ENCODE measurements around the gene GABBR1.

The GABBR1 gene

DNA sequence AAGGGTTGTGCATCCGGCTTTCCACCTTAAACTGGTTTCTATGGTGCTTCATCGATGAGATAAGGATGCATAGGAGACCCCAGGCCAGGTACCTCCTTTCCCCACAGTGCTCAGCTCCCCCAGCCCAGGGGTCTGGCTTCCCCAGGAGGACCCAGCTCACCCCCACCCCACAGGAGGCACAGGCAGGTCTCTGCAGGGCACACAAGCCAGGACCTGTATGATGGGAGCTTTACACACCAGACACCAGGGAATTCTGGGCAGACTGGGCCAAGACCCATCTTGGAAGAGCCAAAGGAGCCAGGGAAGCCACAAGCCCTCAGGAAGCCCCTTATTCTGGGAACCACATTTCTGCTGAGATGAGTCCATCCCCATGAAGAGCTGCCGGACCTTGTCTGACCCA, 103.0 kb downstream of the GABBR1 start:
- H3K36me3 Mint-ChIP-seq (ENCODE audit: low read depth), result no peaks in the 10 kb centered on the region
- no peak overlapping the region for H3K27ac Mint-ChIP-seq
- TF ChIP-seq CTCF (IDR thresholded peaks at IDR 0.05; ENCODE audit: unreplicated experiment in 3 of 3), result no peak
- no peaks in the 10 kb centered on the region for H3K9me3 Mint-ChIP-seq
- H3K27me3 Mint-ChIP-seq (ENCODE audit: low read depth), result peaks cover 14% of the 10 kb centered on the region
- no peaks in the 10 kb centered on the region for H3K4me1 Mint-ChIP-seq
- no peak overlapping the region for H3K4me3 Mint-ChIP-seq

- Mint-ChIP-seq H3K4me1 (no peaks in the 10 kb centered on the region), H3K36me3 (ENCODE audit: low read depth) (no peaks in the 10 kb centered on the region), H3K27me3 (ENCODE audit: low read depth) (peaks cover 8% of the 10 kb centered on the region), H3K9me3 (no peaks in the 10 kb centered on the region), H3K4me3 (no peak overlapping the region), H3K27ac (no peak overlapping the region)
- no peak for TF ChIP-seq CTCF (IDR thresholded peaks at IDR 0.05; ENCODE audit: unreplicated experiment in 3 of 3)
Measured at GRCh38 chr6:29528988-29529560, 103.9 kb downstream of the GABBR1 start.

DNA sequence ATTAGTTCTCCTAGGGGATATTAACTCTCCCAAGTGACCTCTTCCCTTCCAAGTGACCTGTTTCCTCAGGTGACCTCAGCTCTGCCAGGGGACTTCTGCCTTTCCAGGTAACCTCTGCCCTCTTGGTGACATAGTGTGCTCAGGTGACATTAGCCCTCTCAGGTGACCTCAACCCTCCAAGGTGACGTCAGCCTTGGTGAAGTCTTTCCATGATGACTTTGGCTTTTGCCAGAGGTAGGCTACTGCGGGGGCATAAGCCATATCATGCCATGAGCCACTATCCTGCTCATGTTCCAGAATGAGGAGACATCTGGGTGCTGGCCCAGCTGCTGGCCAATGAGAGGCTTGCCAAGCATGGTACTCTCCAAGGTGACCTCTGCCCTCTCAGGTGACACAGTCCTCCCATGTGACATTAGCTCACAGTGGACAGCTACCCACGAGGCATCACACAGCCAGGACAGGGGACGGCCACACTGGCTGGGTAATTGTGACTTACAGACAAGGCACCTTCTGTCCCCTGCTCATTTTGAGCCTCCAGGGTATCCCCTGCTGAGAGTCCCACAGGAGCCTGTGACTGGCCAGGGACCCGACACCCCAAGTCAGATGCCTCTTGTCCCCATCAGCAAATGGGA, 104.6 kb downstream of the GABBR1 start:
- TF ChIP-seq CTCF (IDR thresholded peaks at IDR 0.05; ENCODE audit: unreplicated experiment in 3 of 3), result no peak
- Mint-ChIP-seq H3K4me3 (no peak overlapping the region), H3K27me3 (ENCODE audit: low read depth) (peaks cover 8% of the 10 kb centered on the region), H3K4me1 (no peaks in the 10 kb centered on the region), H3K27ac (no peak overlapping the region), H3K36me3 (ENCODE audit: low read depth) (no peaks in the 10 kb centered on the region), H3K9me3 (no peaks in the 10 kb centered on the region)

DNA sequence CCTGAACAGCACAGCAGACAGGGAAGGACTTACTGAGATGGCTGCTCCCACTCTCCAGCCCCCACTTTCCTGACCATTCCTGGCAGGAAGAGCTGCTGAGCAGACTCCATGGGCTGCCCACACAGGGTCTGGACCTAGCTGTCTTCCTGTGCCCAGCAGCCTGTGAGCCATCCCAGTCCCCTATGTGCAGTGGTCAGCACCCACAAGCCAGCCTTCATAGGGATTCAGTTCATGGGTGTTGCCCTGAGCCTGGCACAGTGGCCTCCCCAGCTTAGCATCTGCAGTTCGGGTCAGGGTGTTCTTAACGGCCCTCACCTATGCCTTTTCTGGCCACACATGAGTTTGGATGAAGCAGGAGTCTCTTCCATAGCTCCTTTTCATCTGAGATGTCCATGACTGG, 105.4 kb downstream of the GABBR1 start:
- Mint-ChIP-seq H3K27me3 (ENCODE audit: low read depth) (peaks cover 8% of the 10 kb centered on the region), H3K4me3 (no peak overlapping the region), H3K36me3 (ENCODE audit: low read depth) (no peaks in the 10 kb centered on the region), H3K27ac (no peak overlapping the region), H3K4me1 (no peaks in the 10 kb centered on the region), H3K9me3 (peaks cover 3% of the 10 kb centered on the region)
- TF ChIP-seq CTCF (IDR thresholded peaks at IDR 0.05; ENCODE audit: unreplicated experiment in 3 of 3), result no peak

DNA sequence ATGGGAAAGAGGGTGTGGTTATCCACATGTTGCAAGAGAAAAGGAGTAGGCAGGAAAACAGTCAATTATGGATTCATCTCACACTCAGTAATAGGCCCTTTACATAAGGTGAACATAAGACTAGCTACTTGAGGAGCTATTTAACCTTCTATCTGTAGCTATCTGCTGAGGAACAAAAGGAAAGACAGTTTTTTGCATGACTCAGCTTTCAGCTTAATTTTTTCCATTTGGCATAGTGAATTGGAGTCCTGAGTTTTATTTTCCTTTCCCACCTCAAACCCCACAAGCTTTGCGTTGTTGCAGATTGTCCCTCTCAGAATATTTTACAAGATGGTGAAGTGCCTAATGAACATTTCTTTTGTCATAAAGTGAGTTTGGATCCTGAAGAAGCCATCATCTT, 105.9 kb downstream of the GABBR1 start:
- peaks cover 8% of the 10 kb centered on the region for H3K27me3 Mint-ChIP-seq (ENCODE audit: low read depth)
- H3K4me1 Mint-ChIP-seq, result no peaks in the 10 kb centered on the region
- H3K4me3 Mint-ChIP-seq, result no peak overlapping the region
- peaks cover 3% of the 10 kb centered on the region for H3K9me3 Mint-ChIP-seq
- TF ChIP-seq CTCF (IDR thresholded peaks at IDR 0.05; ENCODE audit: unreplicated experiment in 3 of 3), result no peak
- no peak overlapping the region for H3K27ac Mint-ChIP-seq
- H3K36me3 Mint-ChIP-seq (ENCODE audit: low read depth), result no peaks in the 10 kb centered on the region

DNA sequence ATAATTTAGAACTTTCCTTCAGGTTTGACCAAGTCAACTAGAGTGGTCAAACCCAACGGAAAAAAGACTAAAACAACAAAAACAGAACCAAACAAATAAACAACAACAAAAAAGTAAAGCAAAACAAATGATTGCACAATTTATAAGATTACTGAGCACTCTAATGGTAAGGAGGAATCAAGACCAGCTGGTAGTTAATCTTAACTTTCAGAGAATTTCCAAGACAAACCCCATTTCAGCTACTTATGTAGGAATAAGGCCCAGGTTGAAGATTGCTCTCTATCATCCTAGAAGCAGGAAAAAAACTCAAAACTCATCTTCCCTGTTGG, 107.7 kb downstream of the GABBR1 start:
- Mint-ChIP-seq H3K4me1 (no peaks in the 10 kb centered on the region), H3K36me3 (ENCODE audit: low read depth) (no peaks in the 10 kb centered on the region), H3K9me3 (peaks cover 3% of the 10 kb centered on the region), H3K4me3 (no peak overlapping the region), H3K27ac (no peak overlapping the region), H3K27me3 (ENCODE audit: low read depth) (peaks cover 8% of the 10 kb centered on the region)
- TF ChIP-seq CTCF (IDR thresholded peaks at IDR 0.05; ENCODE audit: unreplicated experiment in 3 of 3), result no peak

All from nephron (organoid).